Fibroblast of villous mesenchyme (primary cell): ENCODE data around the gene SSR1. TPM values are rescaled to one million over a fixed set of nuclear protein-coding genes. Genes with fewer than 3 reads are reported as not detected.

Source experiments
- DNase-seq: peaks from one replicate; pipeline ENCODE4 v3.0.0-alpha.2; 2010; ENCODE audit warnings: low read depth
- H3K4me3 ChIP-seq: 2 replicates; pipeline ENCODE4 v1.5.1; 2011; ENCODE audit warnings: low read depth, mild to moderate bottlenecking, low read length
- total RNA-seq: library from RNA; depleted of rRNA; stranded (reverse); fragments of >200 nt; gene quantifications from 2 replicates; pipeline ENCODE4 v1.2.3, GENCODE V29; 2012
- TF ChIP-seq, protein P1 (sequence below): IDR thresholded peaks from 2 replicates; pipeline ENCODE4 v1.5.1; 2012; ENCODE audit warnings: low read depth, mild to moderate bottlenecking, low read length; ENCODE audit not compliant: insufficient read depth

Gene SSR1
- total RNA-seq, 1 donor = 203 TPM

DNA sequence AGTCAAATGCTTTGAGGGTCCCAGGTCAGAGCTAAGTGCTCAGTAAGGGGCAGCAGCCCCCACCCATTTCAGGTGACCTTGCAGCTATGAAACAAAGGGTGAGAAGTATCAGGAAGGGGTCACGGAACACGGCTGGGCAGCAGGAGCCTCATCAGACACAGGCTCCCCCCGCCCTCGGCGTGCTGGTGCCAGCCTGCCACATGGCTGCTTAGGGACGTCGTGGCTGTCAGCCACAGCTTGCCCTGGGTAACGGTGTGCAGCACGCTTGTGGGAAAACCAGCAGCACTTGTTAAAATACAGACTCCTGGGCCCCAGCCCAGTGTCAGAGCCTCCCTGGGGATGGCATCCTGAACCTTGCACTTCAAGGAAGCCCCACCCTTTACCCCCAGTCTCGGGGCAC is 39.3 kb downstream of the SSR1 start:
- no peak for DNase-seq
- H3K4me3 ChIP-seq = no peak overlapping the region
- TF ChIP-seq, protein P1, sequence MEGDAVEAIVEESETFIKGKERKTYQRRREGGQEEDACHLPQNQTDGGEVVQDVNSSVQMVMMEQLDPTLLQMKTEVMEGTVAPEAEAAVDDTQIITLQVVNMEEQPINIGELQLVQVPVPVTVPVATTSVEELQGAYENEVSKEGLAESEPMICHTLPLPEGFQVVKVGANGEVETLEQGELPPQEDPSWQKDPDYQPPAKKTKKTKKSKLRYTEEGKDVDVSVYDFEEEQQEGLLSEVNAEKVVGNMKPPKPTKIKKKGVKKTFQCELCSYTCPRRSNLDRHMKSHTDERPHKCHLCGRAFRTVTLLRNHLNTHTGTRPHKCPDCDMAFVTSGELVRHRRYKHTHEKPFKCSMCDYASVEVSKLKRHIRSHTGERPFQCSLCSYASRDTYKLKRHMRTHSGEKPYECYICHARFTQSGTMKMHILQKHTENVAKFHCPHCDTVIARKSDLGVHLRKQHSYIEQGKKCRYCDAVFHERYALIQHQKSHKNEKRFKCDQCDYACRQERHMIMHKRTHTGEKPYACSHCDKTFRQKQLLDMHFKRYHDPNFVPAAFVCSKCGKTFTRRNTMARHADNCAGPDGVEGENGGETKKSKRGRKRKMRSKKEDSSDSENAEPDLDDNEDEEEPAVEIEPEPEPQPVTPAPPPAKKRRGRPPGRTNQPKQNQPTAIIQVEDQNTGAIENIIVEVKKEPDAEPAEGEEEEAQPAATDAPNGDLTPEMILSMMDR = no peak

DNA sequence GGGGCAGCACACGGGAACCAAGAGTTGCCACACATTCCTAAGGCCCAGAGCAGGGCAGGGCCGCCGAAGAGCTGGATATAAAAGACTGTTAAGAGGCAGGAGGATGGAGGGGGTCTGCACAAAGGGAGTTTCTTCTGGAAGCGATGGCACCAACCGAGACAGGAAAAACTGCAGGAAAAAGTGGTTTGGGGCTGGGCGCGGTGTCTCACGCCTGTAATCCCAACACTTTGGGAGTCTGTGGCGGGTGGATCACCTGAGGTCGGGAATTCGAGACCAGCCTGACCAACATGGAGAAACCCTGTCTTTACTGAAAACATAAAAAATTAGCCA is 41.8 kb downstream of the SSR1 start:
- no peak overlapping the region for H3K4me3 ChIP-seq
- TF ChIP-seq, protein P1 = no peak
- no peak for DNase-seq

DNA sequence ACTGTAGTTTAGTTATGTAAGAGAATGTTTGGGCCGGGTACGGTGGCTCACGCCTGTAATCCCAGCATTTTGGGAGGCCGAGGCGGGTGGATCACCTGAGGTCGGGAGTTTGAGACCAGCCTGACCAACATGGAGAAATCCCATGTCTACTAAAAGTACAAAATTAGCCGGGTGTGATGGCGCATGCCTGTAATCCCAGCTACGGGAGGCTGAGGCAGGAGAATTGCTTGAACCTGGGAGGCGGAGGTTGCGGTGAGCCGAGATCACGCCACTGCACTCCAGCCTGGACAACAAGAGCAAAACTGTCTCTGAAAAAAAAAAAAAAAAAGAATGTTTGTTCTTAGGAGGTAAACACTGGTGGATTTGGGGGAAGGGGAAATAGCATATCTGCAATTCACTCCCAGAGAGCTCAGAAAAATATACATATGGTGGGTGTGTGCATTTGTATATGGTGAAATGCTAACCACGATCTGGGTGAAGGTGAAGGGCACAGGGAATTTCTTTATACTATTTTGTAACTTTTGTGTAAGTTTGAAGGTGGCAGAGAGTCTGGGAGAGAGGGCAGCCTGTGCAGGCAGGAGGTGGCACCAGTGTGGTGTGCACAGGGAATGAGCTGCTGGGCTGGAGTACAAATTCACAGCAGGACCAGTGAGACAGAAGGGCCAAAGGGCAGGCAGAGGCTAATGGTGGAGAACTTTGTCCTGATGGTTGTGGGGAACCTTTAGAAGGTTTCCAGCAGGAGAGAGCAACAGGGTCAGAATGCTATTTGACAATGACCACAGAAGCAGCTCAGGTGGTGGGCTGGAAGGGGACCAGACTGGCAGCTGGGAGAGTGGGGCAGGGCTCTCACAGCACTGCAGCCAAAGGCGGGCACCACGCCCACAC is 42.4 kb downstream of the SSR1 start:
- H3K4me3 ChIP-seq = no peak overlapping the region
- DNase-seq = no peak
- TF ChIP-seq, protein P1 = no peak

DNA sequence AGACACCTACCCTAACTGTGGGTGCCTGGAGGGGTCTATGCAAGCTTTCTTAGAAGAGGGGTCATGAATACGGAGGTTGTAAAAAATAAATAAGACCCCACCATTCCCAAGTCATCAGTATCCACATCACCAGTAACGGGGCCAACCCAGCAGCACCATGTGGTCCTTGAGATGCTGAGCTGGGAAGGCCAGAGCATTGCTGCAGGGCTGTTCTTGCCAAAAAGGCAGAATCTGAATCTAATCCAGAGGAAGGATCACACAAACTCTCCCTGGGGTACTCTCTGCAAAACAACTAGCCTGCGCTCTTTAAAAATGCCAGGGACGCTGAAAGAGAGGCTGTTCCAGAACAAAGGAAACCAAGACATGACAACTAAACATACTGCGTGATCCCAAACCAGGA is 43.2 kb downstream of the SSR1 start:
- no peak overlapping the region for H3K4me3 ChIP-seq
- no peak for DNase-seq
- TF ChIP-seq, protein P1 = no peak

DNA sequence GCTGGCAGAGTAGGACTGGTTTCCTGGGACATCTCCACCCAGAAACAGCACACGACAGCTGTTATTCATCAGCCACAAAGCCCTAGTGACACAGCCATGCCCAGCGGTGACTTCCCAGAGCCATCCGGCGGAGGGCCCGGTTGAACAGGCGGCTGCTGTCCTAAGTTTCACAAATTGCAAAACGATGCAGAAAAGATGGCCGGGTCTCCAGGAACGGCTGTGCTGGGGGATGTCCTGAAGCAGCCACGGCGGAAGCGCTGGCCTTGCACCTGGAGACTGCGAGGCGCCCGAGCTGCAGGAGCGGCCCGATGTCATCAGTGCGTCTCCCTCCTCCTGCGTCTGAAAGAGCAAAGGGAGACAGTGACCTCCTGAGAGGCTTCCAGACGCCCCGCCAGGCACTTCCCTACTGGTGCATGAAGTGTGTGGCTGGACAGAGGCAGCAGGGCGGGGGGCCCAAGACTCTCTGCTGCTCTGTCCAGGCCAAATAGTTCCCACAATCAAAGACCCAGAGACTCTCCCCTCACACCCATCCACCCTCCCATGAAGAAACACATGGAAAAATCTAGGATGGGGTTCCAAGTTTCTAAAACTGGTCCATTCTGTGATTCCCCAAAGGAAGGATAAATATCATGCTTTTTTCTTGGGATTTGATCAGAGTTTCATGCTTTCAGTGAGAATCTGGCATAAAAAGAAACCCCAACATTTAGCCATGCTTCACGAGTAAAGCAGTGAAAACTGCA is 44.0 kb downstream of the SSR1 start:
- no peak for DNase-seq
- TF ChIP-seq, protein P1 = no peak
- H3K4me3 ChIP-seq = no peak overlapping the region

DNA sequence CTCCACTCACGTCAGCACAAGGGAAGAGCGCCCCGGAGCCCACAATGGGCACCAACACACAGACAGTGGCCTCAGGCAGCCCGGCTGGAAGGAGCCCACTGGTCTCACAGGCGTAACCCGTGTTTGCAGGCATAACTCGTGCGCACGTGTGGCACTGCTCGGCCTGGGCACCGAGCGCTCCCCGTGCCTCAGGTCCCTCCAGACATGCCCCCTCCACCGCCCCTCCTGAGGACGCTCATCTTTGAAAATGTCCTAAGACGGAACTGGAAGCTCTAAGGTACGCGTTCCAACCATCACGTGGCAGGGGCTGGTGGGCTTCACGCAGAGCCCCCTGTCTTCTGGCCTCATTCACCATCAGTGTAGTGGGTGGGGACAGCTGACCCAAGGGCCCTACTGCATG is 44.6 kb downstream of the SSR1 start:
- TF ChIP-seq, protein P1 = no peak
- H3K4me3 ChIP-seq = no peak overlapping the region
- no peak for DNase-seq
